NCI-H1048 (cell line): Measurements from ENCODE around the gene MTERF2.

Source experiments
- DNase-seq: peaks from one replicate; lab custom pipeline; 2025; lab: John Stamatoyannopoulos, UW

The MTERF2 gene

GRCh38 chr12:106953352-106954250 is 33.3 kb downstream of the MTERF2 start:
- DNase-seq = no peak

GRCh38 chr12:106950591-106950990 is 36.4 kb downstream of the MTERF2 start:
- DNase-seq = no peak

DNA sequence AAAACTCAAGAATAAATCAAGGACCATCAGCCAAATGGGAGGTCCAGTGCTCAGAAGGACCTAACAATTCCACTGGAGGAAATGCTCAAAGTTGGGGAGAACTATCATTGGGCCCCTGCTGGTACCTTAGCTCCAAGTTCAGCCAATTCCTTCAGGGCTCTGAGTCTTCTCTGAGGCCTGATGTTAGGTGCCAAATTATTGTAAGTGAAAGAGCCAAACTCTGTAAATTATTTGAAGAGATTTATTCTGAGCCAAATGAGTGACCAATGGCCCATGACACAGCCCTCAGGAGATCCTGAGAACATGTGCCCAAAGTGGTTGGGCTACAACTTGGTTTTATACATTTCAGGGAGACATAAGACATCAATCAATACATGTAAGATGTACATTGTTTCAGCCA is 39.5 kb downstream of the MTERF2 start:
- DNase-seq = no peak

GRCh38 chr12:106945261-106945851 is 41.6 kb downstream of the MTERF2 start:
- DNase-seq = no peak

- no peak for DNase-seq
These were observed 44.2 kb downstream of the MTERF2 start for GRCh38 chr12:106942775-106943174.

- no peak for DNase-seq
These were observed 45.3 kb downstream of the MTERF2 start for GRCh38 chr12:106941481-106942156.

GRCh38 chr12:106934277-106934676 is 52.7 kb downstream of the MTERF2 start:
- DNase-seq = no peak
